Peyer's patch (tissue), 4 donors: ENCODE data around the gene SLC16A8.

Source experiments
- POLR2A ChIP-seq, 2 donors: fragments of 450-650 bp; IDR thresholded peaks; one replicate each; pipeline ENCODE4 v1.5.1; 2017; ENCODE audit warnings: antibody characterized with exemption in 2 of 2, mild to moderate bottlenecking in 2 of 2, moderate library complexity in 2 of 2
- TF ChIP-seq, protein P1 (sequence below), 6 experiments: fragments of 450-650 bp in 4 of 6; fragments of 200-600 bp in 2 of 6; sonication (generic) in 1 of 6; IDR thresholded peaks; one replicate each; pipeline ENCODE4 v1.5.1; 2017 to 2019; ENCODE audit warnings: antibody characterized with exemption in 6 of 6, mild to moderate bottlenecking in 3 of 6, moderate library complexity in 1 of 6

DNA sequence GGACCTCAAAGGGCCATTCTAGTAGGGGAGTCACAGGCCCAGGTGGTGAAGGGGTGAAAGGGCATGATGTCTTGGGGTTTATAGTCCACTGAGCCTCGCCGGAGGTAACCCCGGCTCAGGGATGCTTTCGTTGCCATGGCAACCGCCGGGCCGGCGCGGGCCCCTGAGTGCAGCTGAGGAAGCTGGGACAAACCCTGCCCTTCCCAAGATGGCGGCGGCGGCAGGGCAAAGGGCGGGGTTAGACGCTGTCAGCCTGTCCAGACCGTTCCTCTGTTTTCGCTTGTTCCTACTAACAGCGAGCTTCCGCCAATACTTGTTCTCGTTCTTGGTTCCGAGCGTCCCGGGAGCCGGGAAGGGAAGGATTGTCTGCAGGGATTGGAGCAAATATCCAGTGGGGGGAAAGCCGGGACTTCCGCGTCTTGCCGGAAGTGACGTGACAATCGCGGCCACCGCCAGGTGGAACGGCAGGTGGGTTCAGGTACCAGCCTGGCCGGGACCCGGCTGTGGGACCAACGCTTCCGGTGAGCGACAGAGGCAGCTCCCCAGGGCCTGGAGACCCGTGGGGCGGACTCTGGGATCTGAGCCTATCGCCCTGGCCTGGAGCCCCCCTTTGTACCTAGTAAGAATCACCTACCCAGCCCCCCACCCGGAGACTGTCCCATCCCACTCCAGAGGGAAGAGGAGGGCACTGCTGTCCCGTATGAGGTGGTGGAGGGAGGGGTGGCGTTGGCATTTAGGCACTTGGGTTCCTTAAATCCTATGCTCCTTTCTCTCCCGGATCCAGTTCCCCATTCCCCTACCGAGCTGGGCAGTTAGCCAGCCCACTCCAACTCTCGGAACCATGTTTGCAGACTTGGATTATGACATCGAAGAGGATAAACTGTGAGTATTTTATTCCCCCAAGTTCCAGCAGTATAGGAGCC lies 26.8 kb downstream of the SLC16A8 start, which contains the start of gene PICK1:
- peak in 1 of 2 donors; percentile 46 for TF ChIP-seq POLR2A (IDR thresholded peaks at IDR 0.05)
- TF ChIP-seq, protein P1, sequence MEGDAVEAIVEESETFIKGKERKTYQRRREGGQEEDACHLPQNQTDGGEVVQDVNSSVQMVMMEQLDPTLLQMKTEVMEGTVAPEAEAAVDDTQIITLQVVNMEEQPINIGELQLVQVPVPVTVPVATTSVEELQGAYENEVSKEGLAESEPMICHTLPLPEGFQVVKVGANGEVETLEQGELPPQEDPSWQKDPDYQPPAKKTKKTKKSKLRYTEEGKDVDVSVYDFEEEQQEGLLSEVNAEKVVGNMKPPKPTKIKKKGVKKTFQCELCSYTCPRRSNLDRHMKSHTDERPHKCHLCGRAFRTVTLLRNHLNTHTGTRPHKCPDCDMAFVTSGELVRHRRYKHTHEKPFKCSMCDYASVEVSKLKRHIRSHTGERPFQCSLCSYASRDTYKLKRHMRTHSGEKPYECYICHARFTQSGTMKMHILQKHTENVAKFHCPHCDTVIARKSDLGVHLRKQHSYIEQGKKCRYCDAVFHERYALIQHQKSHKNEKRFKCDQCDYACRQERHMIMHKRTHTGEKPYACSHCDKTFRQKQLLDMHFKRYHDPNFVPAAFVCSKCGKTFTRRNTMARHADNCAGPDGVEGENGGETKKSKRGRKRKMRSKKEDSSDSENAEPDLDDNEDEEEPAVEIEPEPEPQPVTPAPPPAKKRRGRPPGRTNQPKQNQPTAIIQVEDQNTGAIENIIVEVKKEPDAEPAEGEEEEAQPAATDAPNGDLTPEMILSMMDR (IDR thresholded peaks at IDR 0.05): peak in 3 of 6 experiments; percentile 36 to 42 (median 42)
